HG03457 (cell line): ENCODE data around the gene ENOX1.

ENCODE experiments used
- ATAC-seq: cut with Tn5 transposase; IDR thresholded peaks from one replicate; pipeline ENCODE4 v1.9.1; 2021; ENCODE audit warnings: moderate number of reproducible peaks; ENCODE audit not compliant: unreplicated experiment

The ENOX1 gene

GRCh38 chr13:43676320-43676719, 110.5 kb downstream of the ENOX1 start:
- ATAC-seq = peak; percentile 75

- no peak for ATAC-seq
These were observed 111.2 kb downstream of the ENOX1 start for GRCh38 chr13:43675577-43675976.

GRCh38 chr13:43669964-43670363, 116.8 kb downstream of the ENOX1 start:
- no peak for ATAC-seq

- no peak for ATAC-seq
These were observed 117.7 kb downstream of the ENOX1 start for GRCh38 chr13:43669101-43669500.

GRCh38 chr13:43666403-43666802, 120.4 kb downstream of the ENOX1 start:
- ATAC-seq = no peak

- ATAC-seq = no peak
These were observed 121.4 kb downstream of the ENOX1 start for GRCh38 chr13:43665388-43665787.

GRCh38 chr13:43664700-43665191, 122.0 kb downstream of the ENOX1 start:
- no peak for ATAC-seq

GRCh38 chr13:43663474-43664090, 123.2 kb downstream of the ENOX1 start:
- no peak for ATAC-seq

- ATAC-seq = no peak
These were observed 123.8 kb downstream of the ENOX1 start for GRCh38 chr13:43662976-43663375.

GRCh38 chr13:43661161-43661830, 125.5 kb downstream of the ENOX1 start:
- no peak for ATAC-seq

- no peak for ATAC-seq
These were observed 129.3 kb downstream of the ENOX1 start for GRCh38 chr13:43657485-43657884.

- no peak for ATAC-seq
These were observed 132.8 kb downstream of the ENOX1 start for GRCh38 chr13:43653980-43654379.

- ATAC-seq = no peak
These were observed 133.4 kb downstream of the ENOX1 start for GRCh38 chr13:43653395-43653794.

GRCh38 chr13:43652760-43653159, 134.0 kb downstream of the ENOX1 start:
- ATAC-seq = no peak

- ATAC-seq = no peak
These were observed 135.9 kb downstream of the ENOX1 start for GRCh38 chr13:43650882-43651281.

GRCh38 chr13:43648733-43649132, 138.0 kb downstream of the ENOX1 start:
- no peak for ATAC-seq

- ATAC-seq = no peak
These were observed 139.3 kb downstream of the ENOX1 start for GRCh38 chr13:43647471-43647870.

GRCh38 chr13:43640476-43640875, 146.3 kb downstream of the ENOX1 start:
- no peak for ATAC-seq

GRCh38 chr13:43631106-43631505, 155.7 kb downstream of the ENOX1 start:
- no peak for ATAC-seq

- ATAC-seq = no peak
These were observed 156.9 kb downstream of the ENOX1 start for GRCh38 chr13:43629691-43630480.

- ATAC-seq = no peak
These were observed 159.8 kb downstream of the ENOX1 start for GRCh38 chr13:43626994-43627393.

GRCh38 chr13:43614063-43614462, 172.7 kb downstream of the ENOX1 start:
- no peak for ATAC-seq
